DOHH2 (cell line): ENCODE measurements around the gene LRRC4C.

Experiments
- H3F3A ChIP-seq: fragments of 200-600 bp; sonication (generic), shearing (Covaris generic); 2 replicates; pipeline ENCODE4 v1.6.0; 2016; ENCODE audit warnings: antibody characterized with exemption, mild to moderate bottlenecking; ENCODE audit not compliant: control insufficient read depth, insufficient read depth
- H3K27ac ChIP-seq: fragments of 200-600 bp; sonication (generic); 2 replicates; pipeline ENCODE4 v1.5.1; 2014; ENCODE audit warnings: low read depth, mild to moderate bottlenecking, low read length, moderate library complexity
- H3K27me3 ChIP-seq: fragments of 200-600 bp; sonication (generic); 2 replicates; pipeline ENCODE4 v1.6.1; 2014; ENCODE audit warnings: mild to moderate bottlenecking, low read length, mixed read lengths; ENCODE audit not compliant: control insufficient read depth
- H3K36me3 ChIP-seq: fragments of 200-600 bp; sonication (generic); 2 replicates; pipeline ENCODE4 v1.6.1; 2014; ENCODE audit warnings: mild to moderate bottlenecking, low read length, moderate library complexity, mixed read lengths; ENCODE audit not compliant: control insufficient read depth
- H3K4me1 ChIP-seq: fragments of 200-600 bp; sonication (generic); 2 replicates; pipeline ENCODE4 v1.6.1; 2014; ENCODE audit warnings: mild to moderate bottlenecking, low read length, mixed read lengths; ENCODE audit not compliant: control insufficient read depth
- H3K4me2 ChIP-seq: fragments of 200-600 bp; sonication (generic); 2 replicates; pipeline ENCODE4 v1.6.0; 2014; ENCODE audit warnings: mild to moderate bottlenecking, low read length, moderate library complexity
- H3K4me3 ChIP-seq: fragments of 200-600 bp; sonication (generic); 2 replicates; pipeline ENCODE4 v1.5.1; 2014; ENCODE audit warnings: mild to moderate bottlenecking, low read length, mixed read lengths
- H3K79me2 ChIP-seq: fragments of 200-600 bp; sonication (generic); 2 replicates; pipeline ENCODE4 v1.6.1; 2014; ENCODE audit warnings: mild to moderate bottlenecking, low read length, mixed read lengths; ENCODE audit not compliant: control insufficient read depth
- H3K9me2 ChIP-seq: fragments of 200-600 bp; sonication (generic); replicated peaks from 2 replicates; pipeline ENCODE4 v1.6.1; 2014; ENCODE audit warnings: mild to moderate bottlenecking, low read length, mixed read lengths; ENCODE audit not compliant: control insufficient read depth
- H3K9me3 ChIP-seq: fragments of 200-600 bp; sonication (generic); 2 replicates; pipeline ENCODE4 v1.6.1; 2014; ENCODE audit warnings: antibody characterized with exemption, low read length, mixed read lengths; ENCODE audit not compliant: control insufficient read depth, insufficient read depth
- H4K20me1 ChIP-seq: fragments of 200-600 bp; sonication (generic); 2 replicates; pipeline ENCODE4 v1.6.0; 2014; ENCODE audit warnings: low read depth, mild to moderate bottlenecking, antibody characterized with exemption, low read length, moderate library complexity; ENCODE audit not compliant: control insufficient read depth, insufficient read depth
- CTCF ChIP-seq: fragments of 200-600 bp; sonication (generic); IDR thresholded peaks from one replicate; pipeline ENCODE4 v1.5.1; 2014; ENCODE audit warnings: antibody characterized with exemption, mild to moderate bottlenecking, low read depth, low read length; ENCODE audit not compliant: poor library complexity, severe bottlenecking
- EZH2phosphoT487 ChIP-seq: fragments of 200-600 bp; sonication (generic); IDR thresholded peaks from 2 replicates; pipeline ENCODE4 v1.6.1; 2017; ENCODE audit warnings: borderline replicate concordance, mild to moderate bottlenecking, antibody characterized with exemption, low read length, moderate library complexity, mixed read lengths

Gene LRRC4C

GRCh38 chr11:41267451-41267850, 192.0 kb downstream of the LRRC4C start:
- Histone ChIP-seq H3K4me3 (no peak overlapping the region), H3K9me3 (no peaks in the 10 kb centered on the region; the same call in none of the 2 replicates), H3K4me2 (no peak overlapping the region), H3K9me2 (no peaks in the 10 kb centered on the region), H3F3A (no peaks in the 10 kb centered on the region), H3K27ac (no peak overlapping the region), H3K4me1 (no peaks in the 10 kb centered on the region), H3K27me3 (no peaks in the 10 kb centered on the region), H4K20me1 (no peaks in the 10 kb centered on the region), H3K36me3 (no peaks in the 10 kb centered on the region), H3K79me2 (no peaks in the 10 kb centered on the region)
- TF ChIP-seq EZH2phosphoT487 (no peak), CTCF (no peak)

GRCh38 chr11:41256041-41256440, 203.4 kb downstream of the LRRC4C start:
- Histone ChIP-seq H3K4me2 (no peak overlapping the region), H3K4me1 (no peaks in the 10 kb centered on the region), H3K4me3 (no peak overlapping the region), H3K9me3 (no peaks in the 10 kb centered on the region), H3F3A (no peaks in the 10 kb centered on the region), H4K20me1 (no peaks in the 10 kb centered on the region), H3K27me3 (no peaks in the 10 kb centered on the region), H3K9me2 (no peaks in the 10 kb centered on the region), H3K27ac (no peak overlapping the region), H3K36me3 (no peaks in the 10 kb centered on the region), H3K79me2 (no peaks in the 10 kb centered on the region)
- TF ChIP-seq CTCF, result no peak
- TF ChIP-seq EZH2phosphoT487, result no peak

GRCh38 chr11:41254966-41255365, 204.5 kb downstream of the LRRC4C start:
- H3K4me1 ChIP-seq, result no peaks in the 10 kb centered on the region
- H3F3A ChIP-seq, result no peaks in the 10 kb centered on the region
- H3K4me2 ChIP-seq, result no peak overlapping the region
- no peak overlapping the region for H3K4me3 ChIP-seq
- H3K9me3 ChIP-seq, result no peaks in the 10 kb centered on the region
- no peak overlapping the region for H3K27ac ChIP-seq
- H3K36me3 ChIP-seq, result no peaks in the 10 kb centered on the region
- no peaks in the 10 kb centered on the region for H3K27me3 ChIP-seq
- H3K79me2 ChIP-seq, result no peaks in the 10 kb centered on the region
- H3K9me2 ChIP-seq, result no peaks in the 10 kb centered on the region
- TF ChIP-seq EZH2phosphoT487 (no peak), CTCF (no peak)
- no peaks in the 10 kb centered on the region for H4K20me1 ChIP-seq
